Kidney (tissue), 14 donors: Measurements from ENCODE around the gene GLOD5. TPM values are rescaled to one million over a fixed set of nuclear protein-coding genes. Genes with fewer than 3 reads are reported as not detected.

Source experiments
- DNase-seq, 5 donors: peaks; one replicate each; pipeline ENCODE4 v3.0.0-alpha.2; 2013 to 2020
- FAIRE-seq: peaks from 2 replicates; lab custom pipeline; 2012; peaks lifted over from hg19 to GRCh38; lab: Jason Lieb, UNC
- H3K27ac ChIP-seq, 2 donors: one replicate each; pipeline ENCODE4 v1.7.0; 2013; ENCODE audit warnings: low read depth in 2 of 2, low read length in 2 of 2, inconsistent platforms in 1 of 2
- H3K27me3 ChIP-seq: one replicate; pipeline ENCODE4 v1.7.1; 2013; ENCODE audit warnings: low read length, inconsistent platforms; ENCODE audit not compliant: control insufficient read depth, insufficient read depth
- H3K36me3 ChIP-seq, 3 donors: one replicate each; pipeline versions ENCODE4 v1.7.0 to v1.7.1; 2013; ENCODE audit warnings: low read length in 3 of 3, control low read depth in 1 of 3, inconsistent platforms in 1 of 3; ENCODE audit not compliant: insufficient read depth in 3 of 3, control insufficient read depth in 2 of 3
- H3K4me1 ChIP-seq, 3 donors: one replicate each; pipeline versions ENCODE4 v1.7.0 to v1.7.1; 2013; ENCODE audit warnings: low read length in 3 of 3, inconsistent platforms in 1 of 3, low read depth in 1 of 3; ENCODE audit not compliant: control insufficient read depth in 2 of 3, insufficient read depth in 2 of 3
- H3K4me3 ChIP-seq, 3 donors: one replicate each; pipeline versions ENCODE4 v1.7.0 to v1.8.1; 2013; ENCODE audit warnings: low read length in 3 of 3, control low read depth in 1 of 3, inconsistent platforms in 1 of 3
- H3K9ac ChIP-seq, 3 donors: one replicate each; pipeline versions ENCODE4 v1.7.0 to v1.7.1; 2013; ENCODE audit warnings: low read length in 3 of 3, control low read depth in 1 of 3, inconsistent platforms in 1 of 3
- H3K9me3 ChIP-seq, 3 donors: one replicate each; pipeline versions ENCODE4 v1.7.0 to v1.7.1; 2013; ENCODE audit warnings: low read length in 3 of 3, control low read depth in 1 of 3, inconsistent platforms in 1 of 3; ENCODE audit not compliant: control insufficient read depth in 2 of 3, insufficient read depth in 1 of 3
- CTCF ChIP-seq: IDR thresholded peaks from 3 replicates; pipeline ENCODE4 v1.5.1; 2012; ENCODE audit warnings: mild to moderate bottlenecking, moderate library complexity, borderline replicate concordance; ENCODE audit not compliant: insufficient read depth; ENCODE audit errors: extremely low read depth
- intact Hi-C: fragments of 100-400 bp; cut with DNase I; formaldehyde crosslinking; loops from one replicate; pipeline ENCODE4 v1.11.1; 2022
- polyA plus RNA-seq: library from polyadenylated mRNA; stranded (reverse); fragments of 350-450 nt; fragmentation: Illumina TruSeq; extraction: RNeasy Lipid Tissue Mini Kit (QIAGEN cat#74804); gene quantifications from one replicate; pipeline ENCODE4 v1.2.3, GENCODE V29; 2014; ENCODE audit warnings: low read depth, low replicate concordance; ENCODE audit not compliant: insufficient read depth
- total RNA-seq: library from RNA; stranded (reverse); fragmentation: NEBNext Ultra II Directional; extraction: Animal tissue kit (Norgen Biotek cat#: 25700); gene quantifications from one replicate; pipeline ENCODE4 v1.2.1, GENCODE V29; 2021
- donor health status: control.
- donor health status: control.
- donor health status: control.
- donor health status: control.
- donor health status: control.
- donor health status: DM: yes; HTN: yes; CAD: no.
- donor health status: Normal renal cell carcinoma (clear cell type).

The GLOD5 gene
- total and polyA plus RNA-seq, 2 donors from 2014 or later, result 0.94 to 12.6 TPM

DNA sequence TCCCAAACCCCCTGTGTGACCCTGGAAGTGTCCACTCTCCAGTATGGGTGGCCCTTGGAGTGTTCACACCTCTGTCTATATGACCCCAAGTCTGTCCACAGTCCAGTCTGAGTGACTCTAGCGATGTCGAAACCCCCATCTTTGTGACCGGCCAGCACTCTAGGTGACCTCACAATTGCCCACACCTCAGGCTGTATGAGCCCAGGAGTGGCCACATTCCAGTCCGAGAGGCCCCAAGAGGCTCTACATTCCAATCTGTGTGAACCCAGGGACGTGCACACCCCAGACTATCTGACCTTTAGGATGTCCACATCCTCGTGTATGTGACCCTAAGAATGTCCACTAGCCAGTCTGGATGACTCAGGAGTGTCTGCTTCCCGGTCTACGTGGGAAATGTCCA is 7.3 kb upstream of the GLOD5 start:
- Histone ChIP-seq H3K9ac (no peak overlapping the region), H3K4me3 (no peak overlapping the region), H3K27me3 (no peaks in the 10 kb centered on the region), H3K36me3 (no peaks in the 10 kb centered on the region), H3K27ac (no peak overlapping the region), H3K4me1 (no peaks in the 10 kb centered on the region), H3K9me3 (no peaks in the 10 kb centered on the region)
- TF ChIP-seq CTCF, result no peak
- intact Hi-C loops, result no loop called here
- no peak for DNase-seq
- FAIRE-seq, result no peak

DNA sequence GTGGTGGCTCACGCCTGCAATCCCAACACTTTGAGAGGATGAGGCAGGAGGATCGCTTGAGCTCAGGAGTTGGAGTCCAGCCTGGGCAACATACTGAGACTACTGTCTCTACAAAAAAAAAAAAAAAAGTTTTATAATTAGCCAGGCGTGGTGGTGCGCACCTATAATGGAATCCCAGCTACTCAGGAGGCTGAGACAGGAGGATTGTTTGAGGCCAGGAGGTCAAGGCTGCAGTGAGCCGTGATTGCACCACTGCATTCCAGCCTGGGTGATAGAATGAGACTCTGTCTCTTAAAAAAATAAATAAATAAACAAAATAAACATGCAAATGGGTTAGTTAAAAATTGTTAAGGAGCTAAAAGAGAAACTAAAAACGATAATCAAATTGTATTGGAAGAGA is 7.7 kb downstream of the GLOD5 start:
- intact Hi-C loops, result no loop called here
- Histone ChIP-seq H3K4me1 (no peaks in the 10 kb centered on the region), H3K9ac (no peak overlapping the region), H3K36me3 (no peaks in the 10 kb centered on the region), H3K4me3 (no peak overlapping the region), H3K27ac (no peak overlapping the region), H3K9me3 (no peaks in the 10 kb centered on the region), H3K27me3 (no peaks in the 10 kb centered on the region)
- no peak for TF ChIP-seq CTCF
- DNase-seq, result no peak
- no peak for FAIRE-seq

DNA sequence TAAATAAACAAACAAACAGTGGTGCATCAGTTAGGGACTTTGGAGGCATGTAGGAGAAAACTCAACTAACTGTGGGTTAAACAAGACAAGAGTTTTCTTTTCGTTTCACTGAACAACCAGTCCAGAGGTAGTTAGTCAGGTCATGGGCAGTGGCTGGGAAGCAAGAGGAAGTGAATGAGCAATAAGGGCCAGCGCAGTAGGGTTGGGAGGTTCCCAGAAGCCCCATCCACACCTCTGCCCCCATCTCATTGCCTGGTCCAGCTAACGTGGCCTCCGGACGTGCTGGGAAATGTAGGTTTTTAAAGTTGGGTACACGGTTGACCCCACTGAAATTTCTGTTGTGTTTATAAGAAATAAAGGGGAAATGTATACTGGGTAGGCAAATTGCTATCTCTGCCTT is 8.7 kb downstream of the GLOD5 start:
- Histone ChIP-seq H3K9ac (no peak overlapping the region), H3K9me3 (no peaks in the 10 kb centered on the region), H3K4me3 (no peak overlapping the region), H3K27ac (no peak overlapping the region), H3K27me3 (no peaks in the 10 kb centered on the region), H3K36me3 (no peaks in the 10 kb centered on the region), H3K4me1 (no peaks in the 10 kb centered on the region)
- FAIRE-seq (no peak), DNase-seq (no peak)
- intact Hi-C loops, result no loop called here
- TF ChIP-seq CTCF, result no peak

DNA sequence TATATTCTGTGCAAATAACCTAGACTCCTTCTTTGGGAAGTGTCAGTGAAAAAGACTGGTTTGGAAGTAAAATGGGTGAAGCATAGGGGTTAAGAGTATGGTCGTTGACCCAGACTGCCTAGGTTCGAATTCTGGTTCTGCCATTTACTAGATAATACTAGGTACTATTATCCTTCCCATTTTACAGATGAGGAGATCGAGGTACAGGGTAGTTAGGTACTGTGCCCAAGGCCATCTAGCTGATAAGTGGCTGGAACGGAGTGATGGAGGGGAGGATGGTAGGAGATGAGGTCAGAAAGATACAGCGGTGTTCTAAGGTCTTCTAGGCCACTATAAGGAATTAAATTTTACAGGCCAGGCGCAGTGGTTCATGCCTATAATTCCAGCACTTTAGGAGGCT is 11.1 kb downstream of the GLOD5 start:
- Histone ChIP-seq H3K27ac (no peak overlapping the region), H3K9ac (no peak overlapping the region), H3K27me3 (peaks cover 2% of the 10 kb centered on the region), H3K4me3 (no peak overlapping the region), H3K4me1 (no peaks in the 10 kb centered on the region), H3K9me3 (no peaks in the 10 kb centered on the region), H3K36me3 (no peaks in the 10 kb centered on the region)
- no peak for DNase-seq
- intact Hi-C loops, result no loop called here
- FAIRE-seq, result no peak
- TF ChIP-seq CTCF, result no peak
